ENCODE measurements around the gene CCDC57. TPM values are rescaled to one million over a fixed set of nuclear protein-coding genes. Genes with fewer than 3 reads are reported as not detected.
A peak's percentile ranks its signal among the peaks of the same experiment; 100 is the strongest.

The CCDC57 gene
- polyA plus RNA-seq, 3 donors, result 17.1 to 43.8 (median 20.1) TPM

DNA sequence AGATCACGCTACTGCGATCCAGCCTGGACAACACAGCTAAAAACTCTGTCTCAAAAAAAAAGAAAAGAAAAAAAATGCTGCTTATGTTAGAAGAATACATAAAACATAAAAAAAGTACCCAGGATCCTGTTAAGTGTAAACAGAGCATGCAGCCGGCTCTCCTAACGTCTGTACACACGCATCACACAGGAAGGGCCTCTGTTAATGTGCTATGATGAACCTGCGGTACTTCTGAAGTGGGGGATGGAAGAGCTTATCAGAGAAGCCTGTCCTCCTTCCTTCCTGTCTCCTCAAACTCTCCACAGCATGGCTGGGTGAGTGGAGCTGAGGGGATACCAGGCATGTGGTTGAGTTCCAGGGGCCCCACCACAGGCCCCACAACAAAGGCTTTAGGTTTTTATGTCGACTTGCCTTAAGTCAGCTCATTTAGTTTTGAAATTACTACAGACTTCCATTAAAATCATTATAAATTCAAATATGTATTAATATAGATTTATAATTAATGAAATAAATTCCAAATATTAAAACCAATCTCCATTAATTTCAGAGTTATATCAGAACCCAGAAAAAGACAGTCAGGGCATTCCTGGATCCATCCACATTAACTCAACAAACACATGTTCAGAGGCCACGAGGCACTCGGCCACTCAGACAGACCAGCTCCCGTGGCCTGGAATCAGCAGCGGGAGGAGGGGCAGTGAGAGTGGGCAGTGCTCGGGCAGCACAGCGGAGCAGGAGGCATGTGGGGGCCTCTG lies 11.7 kb downstream of the CCDC57 start:
- WGBS (ENCODE audit: insufficient coverage), result 80% methylated on average over 1 of the region's 13 CpGs
- Histone ChIP-seq H2AFZ (ENCODE audit: insufficient read depth, low read depth, low read length, poor library complexity, severe bottlenecking) (no peak overlapping the region), H3K27ac (ENCODE audit: low read depth in 1 of 2, low read length in 2 of 2) (no peak overlapping the region), H3K4me2 (replicated peaks; ENCODE audit: extremely low read depth, low read length, poor library complexity, severe bottlenecking) (no peak overlapping the region), H4K20me1 (ENCODE audit: insufficient read depth, low read length) (peaks cover 6% of the 10 kb centered on the region), H3K4me3 (replicated peaks in 1 of 3; ENCODE audit: low read depth in 2 of 3, low read length in 3 of 3) (no peak overlapping the region), H3K79me2 (ENCODE audit: insufficient read depth, low read length) (no peaks in the 10 kb centered on the region), H3K36me3 (replicated peaks in 1 of 2; ENCODE audit: control insufficient read depth in 1 of 2, insufficient read depth in 2 of 2, low read length in 2 of 2) (peaks cover 3 to 13% of the 10 kb centered on the region in 2 donors), H3K27me3 (ENCODE audit: control insufficient read depth in 2 of 2, insufficient read depth in 2 of 2, low read length in 2 of 2) (no peaks in the 10 kb centered on the region), H3K9ac (ENCODE audit: insufficient read depth, low read length, poor library complexity, severe bottlenecking) (no peak overlapping the region), H3K4me1 (ENCODE audit: control insufficient read depth in 1 of 2, insufficient read depth in 2 of 2, low read length in 2 of 2) (peaks cover 7 to 12% of the 10 kb centered on the region in 2 donors), H3K9me3 (replicated peaks in 1 of 2; ENCODE audit: control insufficient read depth in 1 of 2, insufficient read depth in 1 of 2, low read length in 2 of 2) (no peaks in the 10 kb centered on the region)
- H3K9me3 Mint-ChIP-seq, result peaks cover 0 to 2% (median 0%) of the 10 kb centered on the region in 7 donors
- peaks cover 12% of the 10 kb centered on the region for H3K4me1 Mint-ChIP-seq
- H3K27ac Mint-ChIP-seq, result peak overlapping the region in 1 of 7 donors; percentile 36
- DNase-seq, result no peak
- intact Hi-C loops (cut with micrococcal nuclease), result no loop called here
- H3K27me3 Mint-ChIP-seq (ENCODE audit: low read depth in 3 of 3), result peaks cover 0 to 4% (median 0%) of the 10 kb centered on the region in 3 donors
- TF ChIP-seq CTCF (IDR thresholded peaks at IDR 0.05), result no peak
- no peak overlapping the region for H3K4me3 Mint-ChIP-seq
- H3K36me3 Mint-ChIP-seq, result peaks cover 21 to 41% of the 10 kb centered on the region in 2 donors

GRCh38 chr17:82200135-82200534 lies 12.5 kb downstream of the CCDC57 start:
- no peak for DNase-seq
- Mint-ChIP-seq H3K9me3 (no peaks in the 10 kb centered on the region), H3K36me3 (peaks cover 29 to 48% of the 10 kb centered on the region in 2 donors), H3K27me3 (ENCODE audit: low read depth in 3 of 3) (peaks cover 0 to 4% (median 0%) of the 10 kb centered on the region in 3 donors), H3K27ac (no peak overlapping the region), H3K4me1 (peaks cover 5% of the 10 kb centered on the region), H3K4me3 (no peak overlapping the region)
- Histone ChIP-seq H3K27ac (ENCODE audit: low read depth in 1 of 2, low read length in 2 of 2) (no peak overlapping the region), H3K4me2 (replicated peaks; ENCODE audit: extremely low read depth, low read length, poor library complexity, severe bottlenecking) (no peak overlapping the region), H3K79me2 (ENCODE audit: insufficient read depth, low read length) (no peaks in the 10 kb centered on the region), H3K4me1 (ENCODE audit: control insufficient read depth in 1 of 2, insufficient read depth in 2 of 2, low read length in 2 of 2) (peaks cover 0 to 4% of the 10 kb centered on the region in 2 donors), H3K9me3 (replicated peaks in 1 of 2; ENCODE audit: control insufficient read depth in 1 of 2, insufficient read depth in 1 of 2, low read length in 2 of 2) (no peaks in the 10 kb centered on the region), H3K4me3 (replicated peaks in 1 of 3; ENCODE audit: low read depth in 2 of 3, low read length in 3 of 3) (no peak overlapping the region), H4K20me1 (ENCODE audit: insufficient read depth, low read length) (no peaks in the 10 kb centered on the region), H3K36me3 (replicated peaks in 1 of 2; ENCODE audit: control insufficient read depth in 1 of 2, insufficient read depth in 2 of 2, low read length in 2 of 2) (peaks cover 3 to 13% of the 10 kb centered on the region in 2 donors), H2AFZ (ENCODE audit: insufficient read depth, low read depth, low read length, poor library complexity, severe bottlenecking) (no peak overlapping the region), H3K9ac (ENCODE audit: insufficient read depth, low read length, poor library complexity, severe bottlenecking) (no peak overlapping the region), H3K27me3 (ENCODE audit: control insufficient read depth in 2 of 2, insufficient read depth in 2 of 2, low read length in 2 of 2) (no peaks in the 10 kb centered on the region)
- intact Hi-C loops (cut with micrococcal nuclease), result no loop called here
- WGBS (ENCODE audit: insufficient coverage), result 68% methylated on average over 9 of the region's 17 CpGs
- TF ChIP-seq CTCF (IDR thresholded peaks at IDR 0.05), result no peak

Data from CD14-positive monocyte (primary cell).